ENCODE data around the gene FBXO2. TPM values are rescaled to one million over a fixed set of nuclear protein-coding genes. Genes with fewer than 3 reads are reported as not detected.

Gene FBXO2
- total RNA-seq, 1 experiment from 2014 or later: not detected

DNA sequence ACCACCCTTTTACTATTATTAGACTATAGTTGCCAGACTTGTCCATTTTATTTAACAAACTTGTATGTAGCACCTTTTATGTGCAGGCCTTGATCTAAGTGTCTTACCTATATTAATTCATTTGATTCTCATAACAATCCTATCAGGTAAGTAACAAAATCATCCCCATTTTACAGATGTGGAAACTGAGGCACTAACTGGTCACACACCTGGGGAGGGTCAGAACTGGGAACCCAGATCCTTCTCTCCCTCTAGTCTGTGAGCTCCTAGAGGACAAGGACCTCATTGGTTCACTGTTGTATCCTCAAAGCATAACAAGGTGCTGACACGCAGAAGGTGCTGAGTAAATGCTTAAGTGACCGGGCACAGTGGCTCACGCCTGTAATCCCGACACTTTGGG lies 14.9 kb downstream of the FBXO2 start:
- Histone ChIP-seq H3K4me1 (ENCODE audit: insufficient read depth, low read length, poor library complexity, severe bottlenecking) (no peaks in the 10 kb centered on the region), H3K4me3 (ENCODE audit: low read depth, low read length, poor library complexity, severe bottlenecking) (no peak overlapping the region), H3K27me3 (replicated peaks; ENCODE audit: insufficient read depth, low read depth, low read length, poor library complexity) (peaks cover 42% of the 10 kb centered on the region), H3K36me3 (ENCODE audit: insufficient read depth, low read length, poor library complexity, severe bottlenecking) (no peaks in the 10 kb centered on the region), H3K9me3 (ENCODE audit: low read depth, low read length, poor library complexity, severe bottlenecking) (no peaks in the 10 kb centered on the region), H3K27ac (ENCODE audit: low read depth, low read length, poor library complexity, severe bottlenecking) (no peak overlapping the region)
- TF ChIP-seq, protein P1, sequence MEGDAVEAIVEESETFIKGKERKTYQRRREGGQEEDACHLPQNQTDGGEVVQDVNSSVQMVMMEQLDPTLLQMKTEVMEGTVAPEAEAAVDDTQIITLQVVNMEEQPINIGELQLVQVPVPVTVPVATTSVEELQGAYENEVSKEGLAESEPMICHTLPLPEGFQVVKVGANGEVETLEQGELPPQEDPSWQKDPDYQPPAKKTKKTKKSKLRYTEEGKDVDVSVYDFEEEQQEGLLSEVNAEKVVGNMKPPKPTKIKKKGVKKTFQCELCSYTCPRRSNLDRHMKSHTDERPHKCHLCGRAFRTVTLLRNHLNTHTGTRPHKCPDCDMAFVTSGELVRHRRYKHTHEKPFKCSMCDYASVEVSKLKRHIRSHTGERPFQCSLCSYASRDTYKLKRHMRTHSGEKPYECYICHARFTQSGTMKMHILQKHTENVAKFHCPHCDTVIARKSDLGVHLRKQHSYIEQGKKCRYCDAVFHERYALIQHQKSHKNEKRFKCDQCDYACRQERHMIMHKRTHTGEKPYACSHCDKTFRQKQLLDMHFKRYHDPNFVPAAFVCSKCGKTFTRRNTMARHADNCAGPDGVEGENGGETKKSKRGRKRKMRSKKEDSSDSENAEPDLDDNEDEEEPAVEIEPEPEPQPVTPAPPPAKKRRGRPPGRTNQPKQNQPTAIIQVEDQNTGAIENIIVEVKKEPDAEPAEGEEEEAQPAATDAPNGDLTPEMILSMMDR (conservative IDR thresholded peaks at IDR 0.05; ENCODE audit: low read depth, low read length): no peak
- TF ChIP-seq EZH2 (IDR thresholded peaks at IDR 0.05; ENCODE audit: borderline replicate concordance, low read depth, low read length, poor library complexity, severe bottlenecking): no peak
- DNase-seq (ENCODE audit: low spot score): no peak
- POLR2A ChIA-PET (ENCODE audit: low non-redundant PET): no interaction called here
- intact Hi-C loops (cut with micrococcal nuclease; ENCODE audit: unreplicated experiment): no loop called here
- CTCF ChIA-PET: no interaction called here
- BruUV-seq (replicated peaks): no TSS peak

DNA sequence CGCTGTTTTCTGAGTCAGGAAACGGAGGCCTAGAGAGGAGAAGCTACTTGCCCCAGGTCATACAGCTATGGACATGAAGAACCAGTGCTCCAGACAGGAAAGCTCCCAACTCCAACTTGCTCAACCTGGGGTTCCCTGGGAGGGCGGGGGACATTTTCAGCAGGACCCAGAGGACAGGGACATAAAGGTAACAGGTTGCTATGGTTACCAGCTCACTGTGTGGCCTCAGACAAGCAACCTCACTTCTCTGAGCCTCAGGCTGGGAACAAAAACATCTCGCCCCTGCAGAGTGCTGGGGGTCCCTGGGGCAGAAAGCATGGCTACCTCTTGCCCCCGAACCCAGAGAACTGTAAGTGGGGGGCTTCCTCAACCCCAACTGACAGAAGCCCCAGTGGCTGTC lies 16.1 kb downstream of the FBXO2 start:
- Histone ChIP-seq H3K4me1 (ENCODE audit: insufficient read depth, low read length, poor library complexity, severe bottlenecking) (no peaks in the 10 kb centered on the region), H3K36me3 (ENCODE audit: insufficient read depth, low read length, poor library complexity, severe bottlenecking) (no peaks in the 10 kb centered on the region), H3K4me3 (ENCODE audit: low read depth, low read length, poor library complexity, severe bottlenecking) (no peak overlapping the region), H3K27me3 (replicated peaks; ENCODE audit: insufficient read depth, low read depth, low read length, poor library complexity) (peaks cover 42% of the 10 kb centered on the region), H3K27ac (ENCODE audit: low read depth, low read length, poor library complexity, severe bottlenecking) (no peak overlapping the region), H3K9me3 (ENCODE audit: low read depth, low read length, poor library complexity, severe bottlenecking) (no peaks in the 10 kb centered on the region)
- ChIA-PET CTCF (interaction anchor here (1.3 kb wide), 1 partner anchor 601 kb away, joined by 4 read pairs; no protein-coding TSS in a partner anchor), POLR2A (ENCODE audit: low non-redundant PET) (no interaction called here)
- no TSS peak for BruUV-seq (replicated peaks)
- no peak for TF ChIP-seq EZH2 (IDR thresholded peaks at IDR 0.05; ENCODE audit: borderline replicate concordance, low read depth, low read length, poor library complexity, severe bottlenecking)
- TF ChIP-seq, protein P1 (conservative IDR thresholded peaks at IDR 0.05; ENCODE audit: low read depth, low read length): no peak
- intact Hi-C loops (cut with micrococcal nuclease; ENCODE audit: unreplicated experiment): no loop called here
- no peak for DNase-seq (ENCODE audit: low spot score)

DNA sequence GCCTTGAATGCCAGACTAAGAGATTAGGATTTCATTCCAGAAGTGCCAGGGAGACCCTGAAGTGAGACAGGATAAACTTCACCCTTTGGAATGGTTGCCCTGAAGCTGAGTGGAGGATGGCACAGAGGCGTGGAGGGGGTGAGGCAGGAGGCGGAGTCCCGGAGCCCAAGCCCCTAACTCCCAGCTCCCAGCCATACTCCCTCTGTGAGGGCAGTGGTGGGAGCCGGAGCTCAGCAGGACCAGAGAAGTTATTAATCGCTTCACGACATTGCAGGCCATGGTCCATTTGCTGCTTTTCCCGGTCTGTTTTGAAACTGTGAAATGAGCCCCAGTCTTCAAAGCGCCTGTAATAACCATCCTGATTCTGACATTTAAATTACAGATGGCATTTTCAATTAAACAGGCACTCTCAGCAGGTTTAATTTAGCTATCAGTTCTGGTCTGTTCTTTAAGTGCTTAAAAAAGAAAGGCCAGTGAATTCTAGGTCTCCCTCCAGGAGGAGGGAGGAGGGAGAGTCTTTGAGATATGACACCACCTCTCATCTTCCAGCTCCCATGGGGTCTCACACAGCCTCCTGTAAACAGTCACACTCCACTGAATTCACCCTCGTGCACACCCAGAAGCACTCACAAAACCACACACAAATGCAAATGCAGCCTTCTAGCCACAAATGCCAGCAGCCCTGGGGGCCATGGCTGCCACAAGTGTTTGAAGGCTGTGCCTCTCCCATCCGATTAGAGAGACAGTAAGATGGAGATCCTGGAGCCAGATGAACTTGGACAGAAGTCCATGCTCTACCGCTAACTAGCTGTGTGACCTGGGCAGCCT lies 19.6 kb downstream of the FBXO2 start:
- intact Hi-C loops (cut with micrococcal nuclease; ENCODE audit: unreplicated experiment): no loop called here
- no peak for DNase-seq (ENCODE audit: low spot score)
- no peak overlapping the region for H3K27ac ChIP-seq (ENCODE audit: low read depth, low read length, poor library complexity, severe bottlenecking)
- BruUV-seq (replicated peaks): no TSS peak
- H3K36me3 ChIP-seq (ENCODE audit: insufficient read depth, low read length, poor library complexity, severe bottlenecking): no peaks in the 10 kb centered on the region
- H3K27me3 ChIP-seq (replicated peaks; ENCODE audit: insufficient read depth, low read depth, low read length, poor library complexity): peaks cover 37% of the 10 kb centered on the region
- no peaks in the 10 kb centered on the region for H3K9me3 ChIP-seq (ENCODE audit: low read depth, low read length, poor library complexity, severe bottlenecking)
- TF ChIP-seq, protein P1 (conservative IDR thresholded peaks at IDR 0.05; ENCODE audit: low read depth, low read length): no peak
- H3K4me1 ChIP-seq (ENCODE audit: insufficient read depth, low read length, poor library complexity, severe bottlenecking): no peaks in the 10 kb centered on the region
- no peak overlapping the region for H3K4me3 ChIP-seq (ENCODE audit: low read depth, low read length, poor library complexity, severe bottlenecking)
- POLR2A ChIA-PET (ENCODE audit: low non-redundant PET): no interaction called here
- CTCF ChIA-PET: no interaction called here
